ENCODE measurements around the gene UBA3. TPM values are rescaled to one million over a fixed set of nuclear protein-coding genes. Genes with fewer than 3 reads are reported as not detected.

UBA3 gene
- total RNA-seq, 2 donors from 2014 or later = 74.6 to 76.6 TPM

DNA sequence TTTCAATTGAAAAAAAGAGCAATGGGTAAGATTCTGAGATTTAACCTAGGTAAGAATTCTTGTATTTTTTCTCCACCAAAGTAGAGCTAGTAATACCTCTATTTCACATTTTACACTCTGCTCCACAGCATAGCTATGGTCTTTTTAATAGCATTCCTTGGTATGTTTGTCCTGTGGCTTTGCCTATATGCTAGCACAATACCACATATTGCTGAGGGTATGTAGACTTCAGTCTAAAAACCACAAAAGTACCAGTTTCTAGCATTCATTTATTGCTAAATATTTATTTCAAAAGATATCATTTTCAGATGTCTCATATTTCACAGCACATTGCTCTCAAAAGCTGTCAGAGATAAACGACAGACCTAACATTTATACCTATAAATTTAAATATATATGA lies 48.5 kb downstream of the UBA3 start:
- H3K4me3 Mint-ChIP-seq = no peak overlapping the region
- H3K27ac ChIP-seq (ENCODE audit: low read depth, low read length) = no peak overlapping the region
- no peaks in the 10 kb centered on the region for H3K27me3 ChIP-seq (ENCODE audit: control insufficient read depth, insufficient read depth, low read length, poor library complexity, severe bottlenecking)
- DNase-seq = no peak
- H3K4me1 ChIP-seq (ENCODE audit: control insufficient read depth, insufficient read depth, low read length) = no peaks in the 10 kb centered on the region
- H3K4me1 Mint-ChIP-seq = no peaks in the 10 kb centered on the region
- H3K4me3 ChIP-seq (ENCODE audit: low read length) = no peak overlapping the region
- no CpG with 5 or more reads among the region's 1 CpG for WGBS, 2 experiments (ENCODE audit: insufficient coverage in 1 of 2, insufficient read length in 1 of 2)
- TF ChIP-seq, protein P1, sequence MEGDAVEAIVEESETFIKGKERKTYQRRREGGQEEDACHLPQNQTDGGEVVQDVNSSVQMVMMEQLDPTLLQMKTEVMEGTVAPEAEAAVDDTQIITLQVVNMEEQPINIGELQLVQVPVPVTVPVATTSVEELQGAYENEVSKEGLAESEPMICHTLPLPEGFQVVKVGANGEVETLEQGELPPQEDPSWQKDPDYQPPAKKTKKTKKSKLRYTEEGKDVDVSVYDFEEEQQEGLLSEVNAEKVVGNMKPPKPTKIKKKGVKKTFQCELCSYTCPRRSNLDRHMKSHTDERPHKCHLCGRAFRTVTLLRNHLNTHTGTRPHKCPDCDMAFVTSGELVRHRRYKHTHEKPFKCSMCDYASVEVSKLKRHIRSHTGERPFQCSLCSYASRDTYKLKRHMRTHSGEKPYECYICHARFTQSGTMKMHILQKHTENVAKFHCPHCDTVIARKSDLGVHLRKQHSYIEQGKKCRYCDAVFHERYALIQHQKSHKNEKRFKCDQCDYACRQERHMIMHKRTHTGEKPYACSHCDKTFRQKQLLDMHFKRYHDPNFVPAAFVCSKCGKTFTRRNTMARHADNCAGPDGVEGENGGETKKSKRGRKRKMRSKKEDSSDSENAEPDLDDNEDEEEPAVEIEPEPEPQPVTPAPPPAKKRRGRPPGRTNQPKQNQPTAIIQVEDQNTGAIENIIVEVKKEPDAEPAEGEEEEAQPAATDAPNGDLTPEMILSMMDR (conservative IDR thresholded peaks at IDR 0.05) = no peak
- H3K36me3 ChIP-seq (ENCODE audit: control insufficient read depth, insufficient read depth, low read length) = peaks cover 82% of the 10 kb centered on the region
- H3K9ac ChIP-seq (ENCODE audit: extremely low read depth, low read length, poor library complexity, severe bottlenecking) = no peak overlapping the region
- H3K27me3 Mint-ChIP-seq (ENCODE audit: insufficient read depth) = no peaks in the 10 kb centered on the region
- peaks cover 69% of the 10 kb centered on the region for H3K36me3 Mint-ChIP-seq (ENCODE audit: low read depth)
- no peaks in the 10 kb centered on the region for H3K9me3 ChIP-seq (ENCODE audit: control insufficient read depth, low read length)
- H3K27ac Mint-ChIP-seq = no peak overlapping the region
- no peaks in the 10 kb centered on the region for H3K9me3 Mint-ChIP-seq

DNA sequence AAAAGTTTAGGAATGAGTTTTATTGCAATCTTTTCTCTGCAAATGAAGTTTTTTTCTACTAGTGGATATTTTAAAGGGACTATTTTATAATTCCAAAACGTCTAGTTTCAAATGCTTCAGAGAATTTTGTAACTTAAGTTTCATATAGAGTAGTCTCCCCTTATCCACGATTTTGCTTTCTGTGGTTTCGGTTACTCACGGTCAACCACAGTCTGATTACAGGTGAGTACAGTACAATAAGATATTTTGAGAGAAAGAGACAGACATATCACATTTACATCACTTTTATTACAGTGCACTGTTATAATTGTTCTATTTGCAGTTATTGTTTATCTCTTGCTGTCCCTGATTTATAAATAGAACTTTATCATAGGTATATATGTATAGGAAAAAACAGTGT lies 59.3 kb downstream of the UBA3 start:
- H3K9me3 Mint-ChIP-seq = no peaks in the 10 kb centered on the region
- no peaks in the 10 kb centered on the region for H3K4me1 ChIP-seq (ENCODE audit: control insufficient read depth, insufficient read depth, low read length)
- H3K4me3 Mint-ChIP-seq = no peak overlapping the region
- H3K4me3 ChIP-seq (ENCODE audit: low read length) = no peak overlapping the region
- no peaks in the 10 kb centered on the region for H3K27me3 ChIP-seq (ENCODE audit: control insufficient read depth, insufficient read depth, low read length, poor library complexity, severe bottlenecking)
- no peaks in the 10 kb centered on the region for H3K27me3 Mint-ChIP-seq (ENCODE audit: insufficient read depth)
- no peaks in the 10 kb centered on the region for H3K4me1 Mint-ChIP-seq
- no peak overlapping the region for H3K9ac ChIP-seq (ENCODE audit: extremely low read depth, low read length, poor library complexity, severe bottlenecking)
- no peaks in the 10 kb centered on the region for H3K9me3 ChIP-seq (ENCODE audit: control insufficient read depth, low read length)
- peaks cover 33% of the 10 kb centered on the region for H3K36me3 Mint-ChIP-seq (ENCODE audit: low read depth)
- 78% methylated on average over 4 of the region's 4 CpGs; no CpG with 5 or more reads in 1 of the 2 experiments for WGBS, 2 experiments (ENCODE audit: insufficient coverage in 1 of 2, insufficient read length in 1 of 2)
- no peak overlapping the region for H3K27ac ChIP-seq (ENCODE audit: low read depth, low read length)
- no peak overlapping the region for H3K27ac Mint-ChIP-seq
- TF ChIP-seq, protein P1 (conservative IDR thresholded peaks at IDR 0.05) = peak; percentile 2
- peaks cover 61% of the 10 kb centered on the region for H3K36me3 ChIP-seq (ENCODE audit: control insufficient read depth, insufficient read depth, low read length)
- DNase-seq = no peak

DNA sequence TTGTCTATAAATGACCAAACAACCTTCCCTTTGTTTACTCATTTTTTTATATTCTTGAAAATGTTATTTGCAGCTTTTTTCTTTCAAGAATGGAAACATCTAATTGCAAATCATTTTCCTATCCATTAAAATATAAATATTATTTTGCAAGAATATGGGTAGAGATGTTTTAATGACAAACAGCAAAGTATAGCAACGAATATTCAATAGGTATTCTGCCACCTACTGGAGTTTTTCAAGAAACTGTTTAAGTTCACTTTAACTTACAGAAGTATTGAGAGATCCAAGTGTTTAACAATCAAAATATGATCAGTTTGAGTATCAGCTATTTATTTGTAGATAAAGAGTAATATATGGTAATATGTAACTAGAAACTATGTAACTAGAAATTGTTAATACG lies 59.7 kb downstream of the UBA3 start:
- H3K4me1 Mint-ChIP-seq = no peaks in the 10 kb centered on the region
- peaks cover 56% of the 10 kb centered on the region for H3K36me3 ChIP-seq (ENCODE audit: control insufficient read depth, insufficient read depth, low read length)
- 62 to 75% methylated on average over 2 of the region's 2 CpGs for WGBS, 2 experiments (ENCODE audit: insufficient coverage in 1 of 2, insufficient read length in 1 of 2)

More for the DNA sequence above, 59.7 kb downstream of the UBA3 start:
- H3K27ac ChIP-seq (ENCODE audit: low read depth, low read length) = no peak overlapping the region
- Mint-ChIP-seq H3K27ac (no peak overlapping the region), H3K27me3 (ENCODE audit: insufficient read depth) (no peaks in the 10 kb centered on the region), H3K9me3 (no peaks in the 10 kb centered on the region), H3K4me3 (no peak overlapping the region), H3K36me3 (ENCODE audit: low read depth) (peaks cover 29% of the 10 kb centered on the region)
- no peaks in the 10 kb centered on the region for H3K27me3 ChIP-seq (ENCODE audit: control insufficient read depth, insufficient read depth, low read length, poor library complexity, severe bottlenecking)
- H3K4me1 ChIP-seq (ENCODE audit: control insufficient read depth, insufficient read depth, low read length) = no peaks in the 10 kb centered on the region
- DNase-seq = no peak
- H3K9ac ChIP-seq (ENCODE audit: extremely low read depth, low read length, poor library complexity, severe bottlenecking) = no peak overlapping the region
- H3K4me3 ChIP-seq (ENCODE audit: low read length) = no peak overlapping the region
- TF ChIP-seq, protein P1 (conservative IDR thresholded peaks at IDR 0.05) = peak; percentile 68
- H3K9me3 ChIP-seq (ENCODE audit: control insufficient read depth, low read length) = no peaks in the 10 kb centered on the region

Measured in endodermal cell (in vitro differentiated cells).